Measurements from ENCODE around the gene FEZ2.

The FEZ2 gene, protein sequence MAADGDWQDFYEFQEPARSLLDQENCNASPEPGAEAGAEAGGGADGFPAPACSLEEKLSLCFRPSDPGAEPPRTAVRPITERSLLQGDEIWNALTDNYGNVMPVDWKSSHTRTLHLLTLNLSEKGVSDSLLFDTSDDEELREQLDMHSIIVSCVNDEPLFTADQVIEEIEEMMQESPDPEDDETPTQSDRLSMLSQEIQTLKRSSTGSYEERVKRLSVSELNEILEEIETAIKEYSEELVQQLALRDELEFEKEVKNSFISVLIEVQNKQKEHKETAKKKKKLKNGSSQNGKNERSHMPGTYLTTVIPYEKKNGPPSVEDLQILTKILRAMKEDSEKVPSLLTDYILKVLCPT

DNA sequence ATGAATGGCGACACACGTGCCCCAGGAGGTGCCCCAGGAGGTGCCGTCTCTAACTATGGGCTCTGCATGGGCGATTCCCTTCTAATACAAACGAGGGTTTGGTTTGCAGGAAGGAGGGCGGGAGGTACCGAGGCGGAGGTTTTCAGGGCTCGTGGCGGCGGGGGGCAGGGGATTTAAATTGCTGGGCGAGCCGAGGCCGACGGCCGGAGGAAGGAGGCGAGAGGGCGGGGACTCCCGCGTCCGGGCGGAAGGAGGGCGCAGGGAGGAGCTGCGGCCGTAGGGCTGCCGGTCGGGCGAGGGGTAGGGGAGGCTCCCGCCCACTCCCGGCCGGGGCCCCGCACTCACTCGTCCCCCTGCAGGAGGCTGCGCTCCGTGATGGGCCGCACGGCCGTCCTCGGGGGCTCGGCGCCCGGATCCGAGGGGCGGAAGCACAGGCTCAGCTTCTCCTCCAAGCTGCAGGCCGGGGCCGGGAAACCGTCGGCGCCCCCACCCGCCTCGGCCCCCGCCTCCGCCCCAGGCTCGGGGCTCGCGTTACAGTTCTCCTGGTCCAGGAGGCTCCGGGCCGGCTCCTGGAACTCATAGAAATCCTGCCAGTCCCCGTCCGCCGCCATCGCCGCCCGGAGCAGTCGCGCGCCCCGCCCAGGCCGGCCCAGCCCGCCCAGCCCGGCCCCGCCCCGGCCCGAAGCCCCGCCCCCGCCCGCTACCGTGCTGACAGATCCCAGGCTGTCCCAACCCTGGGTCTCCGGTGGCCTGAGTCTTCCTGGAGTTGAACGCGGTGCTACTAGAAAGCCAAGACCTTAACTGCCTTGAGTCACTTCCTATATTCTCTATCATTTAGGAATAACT is at the start of gene FEZ2:
TSS of gene FEZ2 (minus strand) at position 637 of the 846 bp plus-strand sequence. CDS start at position 611, 26 bp downstream.
- TF ChIP-seq, protein P1, sequence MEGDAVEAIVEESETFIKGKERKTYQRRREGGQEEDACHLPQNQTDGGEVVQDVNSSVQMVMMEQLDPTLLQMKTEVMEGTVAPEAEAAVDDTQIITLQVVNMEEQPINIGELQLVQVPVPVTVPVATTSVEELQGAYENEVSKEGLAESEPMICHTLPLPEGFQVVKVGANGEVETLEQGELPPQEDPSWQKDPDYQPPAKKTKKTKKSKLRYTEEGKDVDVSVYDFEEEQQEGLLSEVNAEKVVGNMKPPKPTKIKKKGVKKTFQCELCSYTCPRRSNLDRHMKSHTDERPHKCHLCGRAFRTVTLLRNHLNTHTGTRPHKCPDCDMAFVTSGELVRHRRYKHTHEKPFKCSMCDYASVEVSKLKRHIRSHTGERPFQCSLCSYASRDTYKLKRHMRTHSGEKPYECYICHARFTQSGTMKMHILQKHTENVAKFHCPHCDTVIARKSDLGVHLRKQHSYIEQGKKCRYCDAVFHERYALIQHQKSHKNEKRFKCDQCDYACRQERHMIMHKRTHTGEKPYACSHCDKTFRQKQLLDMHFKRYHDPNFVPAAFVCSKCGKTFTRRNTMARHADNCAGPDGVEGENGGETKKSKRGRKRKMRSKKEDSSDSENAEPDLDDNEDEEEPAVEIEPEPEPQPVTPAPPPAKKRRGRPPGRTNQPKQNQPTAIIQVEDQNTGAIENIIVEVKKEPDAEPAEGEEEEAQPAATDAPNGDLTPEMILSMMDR (IDR thresholded peaks at IDR 0.05; ENCODE audit: low read depth, low read length): no peak
- DNase-seq (ENCODE audit: extremely low read depth, low read depth): peak; percentile 49

DNA sequence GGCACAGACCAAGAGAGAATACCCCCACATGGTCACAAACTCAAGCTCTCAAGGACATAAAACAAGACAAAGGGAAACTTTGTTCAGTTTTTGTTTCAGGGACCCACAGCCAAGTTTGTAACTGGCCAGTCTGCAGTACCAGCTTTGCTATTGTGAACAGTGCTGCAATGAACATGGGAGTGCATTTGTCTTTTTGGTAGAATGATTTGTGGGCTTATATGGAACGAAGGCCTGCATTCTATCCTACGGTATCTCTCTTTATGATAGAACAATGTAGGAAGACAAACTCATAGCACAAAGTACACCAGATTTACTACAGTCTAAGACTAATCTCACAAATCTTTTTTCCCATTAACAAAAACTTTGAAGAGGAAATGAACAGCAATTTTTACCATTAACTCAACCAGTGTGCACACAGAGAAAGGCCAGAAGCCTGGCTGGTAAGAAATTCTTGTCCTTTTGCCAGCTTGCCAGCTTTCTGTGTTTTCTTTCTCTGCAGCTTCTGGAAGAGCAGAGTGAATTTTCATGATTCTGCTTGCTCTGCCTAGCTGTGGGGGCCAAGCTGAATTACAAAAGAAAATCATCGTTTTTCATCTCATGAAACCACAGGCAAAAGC is 37.1 kb upstream of the FEZ2 start:
- no peak for DNase-seq (ENCODE audit: extremely low read depth, low read depth)
- TF ChIP-seq, protein P1 (IDR thresholded peaks at IDR 0.05; ENCODE audit: low read depth, low read length): no peak

DNA sequence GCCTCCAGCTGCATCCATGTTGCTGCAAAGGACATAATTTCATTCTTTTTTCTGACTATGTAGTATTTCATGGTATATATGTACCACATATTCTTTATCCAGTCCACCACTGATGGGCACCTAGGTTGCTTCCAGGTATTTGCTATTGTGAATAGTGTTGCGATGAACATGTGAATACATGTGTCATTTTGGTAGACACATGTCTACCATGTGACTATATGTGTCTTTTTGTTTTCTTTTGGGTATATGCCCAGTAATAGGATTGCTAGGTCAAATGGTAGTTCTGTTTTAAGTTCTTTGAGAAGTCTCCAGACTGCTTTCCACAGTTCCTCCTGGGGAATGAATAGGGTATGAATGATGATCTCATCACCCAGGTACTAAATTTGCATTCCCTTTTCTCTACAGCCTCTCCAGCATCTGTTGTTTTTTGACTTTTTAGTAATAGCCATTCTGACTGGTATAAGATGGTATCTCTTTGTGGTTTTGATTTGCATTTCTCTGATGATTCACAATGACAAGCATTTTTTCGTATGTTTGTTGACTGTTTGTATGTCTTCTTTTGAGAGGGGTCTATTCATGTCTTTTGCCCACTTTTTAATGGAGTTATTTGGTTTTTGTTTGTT is 35.6 kb upstream of the FEZ2 start:
- no peak for DNase-seq (ENCODE audit: extremely low read depth, low read depth)
- TF ChIP-seq, protein P1 (IDR thresholded peaks at IDR 0.05; ENCODE audit: low read depth, low read length): no peak

DNA sequence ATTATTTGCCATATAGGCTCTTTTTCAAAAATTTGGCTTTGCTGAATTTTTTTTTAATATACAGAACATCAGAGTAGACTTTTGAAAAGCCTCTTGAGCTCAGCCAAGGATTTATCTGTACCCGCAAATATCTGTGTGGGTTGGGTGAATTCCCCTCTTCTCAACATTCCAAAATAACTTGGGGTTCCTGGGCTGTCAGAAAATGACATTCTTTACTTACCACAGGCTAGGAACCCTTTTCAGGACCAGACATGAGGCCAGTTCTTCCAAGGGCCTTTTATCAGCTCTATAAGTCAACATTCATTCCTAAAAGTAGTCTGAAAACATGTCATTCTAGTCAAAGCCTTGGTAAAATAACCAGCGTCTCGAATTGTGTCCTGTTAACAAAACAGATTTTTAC is 28.8 kb upstream of the FEZ2 start:
- DNase-seq (ENCODE audit: extremely low read depth, low read depth): no peak
- TF ChIP-seq, protein P1 (IDR thresholded peaks at IDR 0.05; ENCODE audit: low read depth, low read length): no peak

DNA sequence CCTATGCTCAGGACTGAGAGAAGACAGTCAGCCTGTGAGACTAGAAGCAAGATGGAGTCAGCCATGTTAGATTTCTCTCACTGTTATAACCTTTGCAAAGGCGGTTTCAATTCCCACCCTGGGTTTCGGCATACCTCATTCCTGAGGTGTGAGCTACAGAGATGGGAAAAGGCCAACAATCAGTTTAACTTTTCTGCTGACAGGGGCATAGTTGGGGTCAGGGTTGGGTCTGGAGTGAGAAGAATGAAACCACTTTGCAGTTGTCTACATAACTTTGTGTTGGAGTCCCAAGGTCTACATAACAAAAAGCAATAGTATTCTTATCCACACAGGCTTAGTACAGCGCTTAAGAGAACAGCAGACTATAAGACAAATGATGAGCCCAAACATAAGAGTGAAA is 28.1 kb upstream of the FEZ2 start:
- DNase-seq (ENCODE audit: extremely low read depth, low read depth): no peak
- TF ChIP-seq, protein P1 (IDR thresholded peaks at IDR 0.05; ENCODE audit: low read depth, low read length): no peak

DNA sequence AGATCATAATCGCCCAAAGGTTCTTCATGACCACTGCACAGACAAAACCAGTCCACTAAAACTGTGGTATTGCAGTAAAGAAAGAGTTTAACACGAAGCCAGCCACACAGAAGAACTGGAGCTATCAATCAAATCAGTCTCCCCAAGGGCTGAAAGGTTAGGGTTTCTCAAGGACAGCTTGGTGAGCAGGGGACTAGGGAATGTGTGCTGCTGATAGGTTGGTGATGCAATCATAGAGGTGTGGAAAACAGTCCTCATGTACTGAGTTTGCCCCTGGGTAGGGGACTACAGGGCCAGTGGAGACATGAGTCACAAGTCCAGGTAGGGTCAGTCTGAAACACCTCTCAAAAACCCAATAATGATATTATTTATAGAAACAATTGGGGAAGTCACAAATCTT is 27.3 kb upstream of the FEZ2 start:
- no peak for DNase-seq (ENCODE audit: extremely low read depth, low read depth)
- TF ChIP-seq, protein P1 (IDR thresholded peaks at IDR 0.05; ENCODE audit: low read depth, low read length): no peak

Data from AG09319 (cell line).